Measurements from ENCODE around the gene STH.
"Not testable (repeated sequence)": the region's sequence is repeated elsewhere in the genome, so short reads cannot be mapped to it uniquely, and the experiment has no call there.

The STH gene

GRCh38 chr17:46003907-46004748 lies 5.1 kb downstream of the STH start:
- no peak for DNase-seq (ENCODE audit: low read depth in 4 of 4, low spot score in 1 of 4)

- DNase-seq (ENCODE audit: low read depth in 4 of 4, low spot score in 1 of 4) = not testable (repeated sequence)
Observed at GRCh38 chr17:46006082-46006481, 7.0 kb downstream of the STH start.

- no peak for DNase-seq (ENCODE audit: low read depth in 4 of 4, low spot score in 1 of 4)
Observed at GRCh38 chr17:46007461-46007965, 8.5 kb downstream of the STH start.

GRCh38 chr17:46008591-46008990 lies 9.5 kb downstream of the STH start:
- no peak for DNase-seq (ENCODE audit: low read depth in 4 of 4, low spot score in 1 of 4)

- DNase-seq (ENCODE audit: low read depth in 4 of 4, low spot score in 1 of 4) = no peak
Observed at GRCh38 chr17:46009681-46010596, 10.9 kb downstream of the STH start.

- no peak for DNase-seq (ENCODE audit: low read depth in 4 of 4, low spot score in 1 of 4)
Observed at GRCh38 chr17:46010597-46011186, 11.6 kb downstream of the STH start.

- DNase-seq (ENCODE audit: low read depth in 4 of 4, low spot score in 1 of 4) = no peak
Observed at GRCh38 chr17:46011711-46012505, 12.9 kb downstream of the STH start.

- DNase-seq (ENCODE audit: low read depth in 4 of 4, low spot score in 1 of 4) = no peak
Observed at GRCh38 chr17:46012506-46013079, 13.5 kb downstream of the STH start.

- DNase-seq (ENCODE audit: low read depth in 4 of 4, low spot score in 1 of 4) = no peak
Observed at GRCh38 chr17:46013127-46013501, 14.1 kb downstream of the STH start.

- no peak for DNase-seq (ENCODE audit: low read depth in 4 of 4, low spot score in 1 of 4)
Observed at GRCh38 chr17:46013502-46014165, 14.6 kb downstream of the STH start.

- not testable (repeated sequence) for DNase-seq (ENCODE audit: low read depth in 4 of 4, low spot score in 1 of 4)
Observed at GRCh38 chr17:46019408-46019925, 20.4 kb downstream of the STH start.

- peak in 1 of 4 experiments; percentile 13 for DNase-seq (ENCODE audit: low read depth in 4 of 4, low spot score in 1 of 4)
Observed at GRCh38 chr17:46020023-46020761, 21.1 kb downstream of the STH start.

GRCh38 chr17:46020998-46021397 lies 21.9 kb downstream of the STH start:
- no peak for DNase-seq (ENCODE audit: low read depth in 4 of 4, low spot score in 1 of 4)

GRCh38 chr17:46023366-46023765 lies 24.3 kb downstream of the STH start:
- DNase-seq (ENCODE audit: low read depth in 4 of 4, low spot score in 1 of 4) = not testable (repeated sequence)

GRCh38 chr17:46023783-46024388 lies 24.8 kb downstream of the STH start:
- DNase-seq (ENCODE audit: low read depth in 4 of 4, low spot score in 1 of 4) = no peak

- DNase-seq (ENCODE audit: low read depth in 4 of 4, low spot score in 1 of 4) = no peak
Observed at GRCh38 chr17:46024590-46024989, 25.5 kb downstream of the STH start.

GRCh38 chr17:46025060-46025459 lies 26.0 kb downstream of the STH start:
- no peak for DNase-seq (ENCODE audit: low read depth in 4 of 4, low spot score in 1 of 4)

GRCh38 chr17:46025510-46026165 lies 26.6 kb downstream of the STH start:
- no peak for DNase-seq (ENCODE audit: low read depth in 4 of 4, low spot score in 1 of 4)
